DMS 273 (cell line): ENCODE results near the gene CNTD1.
A peak's percentile ranks its signal among the peaks of the same experiment; 100 is the strongest.

Experiments used
- DNase-seq: peaks from one replicate; lab custom pipeline; 2025; ENCODE audit not compliant: unreplicated experiment; lab: John Stamatoyannopoulos, UW

CNTD1 gene

GRCh38 chr17:42779304-42779935 lies 19.2 kb upstream of the CNTD1 start:
- DNase-seq: peak; percentile 68

DNA sequence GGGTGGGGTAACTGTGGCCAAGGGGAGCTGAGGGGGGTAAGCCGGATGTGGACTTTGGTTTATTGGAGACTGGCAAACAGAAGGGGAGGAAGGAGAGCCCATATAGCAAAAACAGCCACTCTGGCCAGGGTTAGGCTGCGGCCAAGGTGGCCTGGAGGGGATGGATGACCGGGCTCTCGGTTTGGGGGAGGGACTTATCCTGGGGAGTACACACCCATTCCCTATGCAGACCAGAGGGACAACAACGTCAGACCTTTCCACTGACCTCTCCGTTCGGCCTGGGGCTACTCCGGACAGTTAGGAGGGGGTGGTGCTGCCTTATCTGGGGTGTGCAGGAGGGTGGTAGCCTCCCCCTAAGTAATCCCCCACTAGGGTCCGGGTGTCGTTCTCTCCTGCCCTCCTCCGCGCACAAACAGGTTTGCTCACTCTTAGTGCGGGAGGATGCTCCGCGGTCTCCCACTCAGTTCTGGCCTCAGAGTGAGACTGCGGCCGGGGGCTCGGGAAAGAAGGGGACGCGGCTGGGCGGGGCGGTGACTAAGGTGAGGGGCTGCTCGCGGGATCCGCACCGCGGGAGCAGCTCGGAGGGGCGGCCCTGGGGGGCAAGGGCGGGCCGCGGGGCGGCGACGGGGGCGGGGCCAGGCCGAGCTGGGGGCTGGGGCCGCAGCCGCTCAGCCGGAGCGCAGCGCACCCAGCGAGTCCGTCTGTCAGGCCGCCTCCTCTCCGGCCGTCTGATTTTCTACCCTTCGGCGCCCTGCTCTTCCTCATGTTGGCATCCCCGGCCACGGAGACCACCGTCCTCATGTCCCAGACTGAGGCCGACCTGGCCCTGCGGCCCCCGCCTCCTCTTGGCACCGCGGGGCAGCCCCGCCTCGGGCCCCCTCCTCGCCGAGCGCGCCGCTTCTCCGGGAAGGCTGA lies 18.5 kb upstream of the CNTD1 start, which contains the start of gene WNK4:
Gene WNK4 (plus strand): TSS at position 675 of the 915 bp plus-strand sequence. CDS start 89 bp downstream, at position 764.
- DNase-seq: peak; percentile 70

- no peak for DNase-seq
These were observed 17.6 kb upstream of the CNTD1 start for GRCh38 chr17:42780851-42781638.

DNA sequence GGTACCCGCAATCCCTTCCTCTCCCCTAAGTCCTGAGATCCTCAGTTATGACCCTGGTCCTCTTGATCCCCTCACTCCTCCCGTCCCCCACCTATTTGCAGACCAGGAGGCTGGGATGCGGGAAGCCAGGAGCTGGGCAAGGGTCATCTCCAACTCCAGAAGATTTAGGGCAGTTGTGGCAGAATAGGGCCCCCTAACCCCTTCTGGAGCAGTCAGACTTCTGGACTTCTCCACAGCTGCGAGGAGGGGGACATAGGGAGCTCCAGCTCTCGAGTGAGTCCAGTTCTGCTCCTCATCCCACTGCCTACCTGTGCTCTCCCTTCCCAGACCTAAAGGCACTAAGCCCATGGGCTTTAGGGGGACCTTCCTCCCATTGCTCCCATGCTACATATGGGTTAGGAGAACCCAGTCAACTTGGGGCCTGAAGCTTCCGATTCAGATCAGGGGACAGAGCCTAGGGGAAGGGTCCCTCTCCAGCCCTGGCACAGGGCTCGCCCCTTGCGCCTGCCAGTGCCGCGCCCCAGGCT lies 17.0 kb upstream of the CNTD1 start:
- DNase-seq: no peak

DNA sequence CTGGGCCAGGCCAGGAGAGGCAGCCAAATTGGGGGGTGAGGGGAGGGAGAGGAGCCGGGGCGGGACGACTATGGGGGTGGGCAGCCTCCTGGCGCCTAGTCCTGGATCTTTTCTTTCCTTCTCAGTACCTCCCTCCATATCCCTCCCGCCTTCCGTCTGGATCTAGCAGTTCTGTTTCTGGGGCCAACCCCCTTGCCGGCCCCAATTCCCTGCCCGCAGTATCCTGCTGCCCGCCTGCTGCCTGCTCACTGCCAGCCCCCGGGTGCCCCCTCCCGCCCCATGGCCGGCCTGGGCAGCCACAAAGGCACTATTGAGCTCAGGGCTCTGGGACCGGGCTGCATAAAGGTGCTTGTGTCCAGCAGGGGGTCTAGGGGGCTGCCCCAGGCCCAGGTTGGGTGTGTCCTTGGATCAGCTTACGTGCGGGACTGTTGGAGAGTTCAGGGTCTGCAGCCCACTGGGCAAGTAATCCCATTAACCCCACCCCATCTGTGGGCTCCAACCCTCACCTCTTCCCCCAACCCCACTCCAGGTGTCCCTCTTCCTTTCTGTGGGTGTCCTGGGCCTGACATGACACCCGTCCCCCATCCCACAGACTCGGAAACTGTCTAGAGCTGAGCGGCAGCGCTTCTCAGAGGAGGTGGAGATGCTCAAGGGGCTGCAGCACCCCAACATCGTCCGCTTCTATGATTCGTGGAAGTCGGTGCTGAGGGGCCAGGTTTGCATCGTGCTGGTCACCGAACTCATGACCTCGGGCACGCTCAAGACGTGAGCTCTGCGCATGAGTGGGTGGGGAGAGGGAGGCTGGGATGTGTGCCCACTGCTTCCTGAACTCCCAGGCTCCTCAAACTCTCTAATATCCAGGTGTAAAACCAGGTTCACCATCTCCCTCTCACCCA lies 16.2 kb upstream of the CNTD1 start:
- DNase-seq: peak; percentile 37

GRCh38 chr17:42783062-42783790 lies 15.4 kb upstream of the CNTD1 start:
- no peak for DNase-seq

- DNase-seq: no peak
These were observed 14.9 kb upstream of the CNTD1 start for GRCh38 chr17:42783791-42784138.

- DNase-seq: no peak
These were observed 14.3 kb upstream of the CNTD1 start for GRCh38 chr17:42784409-42784808.

GRCh38 chr17:42784811-42785592 lies 13.7 kb upstream of the CNTD1 start:
- DNase-seq: no peak

- no peak for DNase-seq
These were observed 11.4 kb upstream of the CNTD1 start for GRCh38 chr17:42787266-42787665.

DNA sequence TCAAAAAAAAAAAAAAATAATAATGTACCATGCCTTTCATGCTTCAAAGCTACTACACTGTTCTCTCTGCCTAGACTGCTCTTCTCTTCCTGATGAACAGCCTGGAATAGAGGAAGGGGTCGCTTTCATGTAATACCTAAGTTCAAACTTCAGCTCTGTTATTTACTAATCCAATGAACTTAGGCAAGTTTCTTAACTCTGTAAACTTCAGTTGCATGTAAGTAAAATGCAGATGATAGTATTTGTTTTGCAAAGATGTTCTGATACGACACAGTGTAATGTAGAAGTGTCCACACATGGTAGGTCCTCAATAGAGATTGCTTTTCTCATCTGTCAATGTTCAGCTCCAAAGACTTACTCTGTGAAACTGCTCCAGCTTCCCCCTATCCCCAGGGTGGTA lies 6.7 kb upstream of the CNTD1 start:
- no peak for DNase-seq

GRCh38 chr17:42792545-42792944 lies 6.1 kb upstream of the CNTD1 start:
- DNase-seq: no peak

- no peak for DNase-seq
These were observed 3.6 kb upstream of the CNTD1 start for GRCh38 chr17:42795061-42795460.

- DNase-seq: no peak
These were observed 3.2 kb upstream of the CNTD1 start for GRCh38 chr17:42795465-42795864.

DNA sequence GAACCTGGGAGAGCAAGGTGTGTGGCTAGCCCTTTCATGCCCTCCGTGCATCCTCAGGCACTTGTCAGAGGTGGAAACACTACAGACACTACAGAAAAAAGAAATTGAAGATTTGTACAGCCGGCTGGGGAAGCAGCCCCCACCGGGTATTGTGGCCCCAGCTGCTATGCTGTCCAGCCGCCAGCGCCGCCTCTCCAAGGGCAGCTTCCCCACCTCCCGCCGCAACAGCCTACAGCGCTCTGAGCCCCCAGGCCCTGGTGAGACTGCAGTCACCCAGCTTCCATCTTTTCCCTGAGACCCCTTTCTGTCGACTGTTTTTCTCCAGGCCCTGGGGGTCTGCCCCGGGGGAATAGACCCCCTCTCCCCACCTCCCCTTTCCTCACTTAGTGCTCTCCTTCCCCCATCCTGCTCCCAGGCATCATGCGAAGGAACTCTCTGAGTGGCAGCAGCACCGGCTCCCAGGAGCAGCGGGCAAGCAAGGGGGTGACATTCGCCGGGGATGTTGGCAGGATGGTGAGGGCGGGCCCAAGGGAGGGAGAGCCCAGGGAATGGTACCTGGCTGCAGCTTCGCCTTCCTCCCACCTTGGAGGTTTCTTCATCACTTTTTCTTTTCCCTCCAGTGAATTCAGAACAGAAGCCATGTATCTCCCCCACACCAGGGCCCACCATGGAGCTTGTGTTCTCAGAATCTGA lies 2.4 kb upstream of the CNTD1 start:
- DNase-seq: no peak

GRCh38 chr17:42797067-42798007 lies 1.3 kb upstream of the CNTD1 start:
- peak; percentile 66 for DNase-seq

DNA sequence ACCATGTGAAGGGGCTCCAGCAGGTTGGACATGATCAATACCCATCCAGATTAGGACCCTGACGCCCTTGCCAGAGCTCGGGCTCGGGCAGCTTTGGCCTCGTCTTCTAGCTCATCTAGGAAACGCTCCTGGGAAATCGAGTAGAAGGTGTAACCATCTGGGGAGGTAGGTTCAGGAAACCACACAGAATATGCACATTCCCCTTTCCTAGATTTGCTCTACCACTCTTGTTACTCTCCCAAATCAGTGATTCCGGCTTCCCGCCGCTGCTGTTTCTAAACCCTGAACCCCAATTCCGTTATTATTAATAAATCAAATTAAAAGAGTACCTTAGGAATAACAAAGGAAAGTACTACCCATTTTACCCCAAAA lies 664 bp upstream of the CNTD1 start:
- DNase-seq: peak; percentile 39
